Lower leg skin (tissue), 3 donors: ENCODE measurements around the gene MUC4.

Source experiments
- CTCF ChIP-seq, 3 donors: fragments of 450-650 bp; IDR thresholded peaks; one replicate each; pipeline ENCODE4 v1.5.1; 2016; ENCODE audit warnings: antibody characterized with exemption in 3 of 3, mild to moderate bottlenecking in 3 of 3, moderate library complexity in 2 of 3
- POLR2A ChIP-seq, 2 donors: fragments of 450-650 bp; IDR thresholded peaks; one replicate each; pipeline ENCODE4 v1.6.1; 2016 to 2017; ENCODE audit warnings: antibody characterized with exemption in 2 of 2, mild to moderate bottlenecking in 1 of 2, moderate library complexity in 1 of 2

GRCh38 chr3:195813916-195814640 is 2.3 kb upstream of the MUC4 start:
- TF ChIP-seq CTCF (IDR thresholded peaks at IDR 0.05) (no peak), POLR2A (IDR thresholded peaks at IDR 0.05) (no peak)
